ENCODE results near the gene CCDC158. TPM values are rescaled to one million over a fixed set of nuclear protein-coding genes. Genes with fewer than 3 reads are reported as not detected.

CCDC158 gene
- total and polyA plus RNA-seq, 2 of the 4 experiments (the other 2 are of a cell fraction), result not detected

- ChIA-PET POLR2A (ENCODE audit: unreplicated experiment) (no interaction called here), CTCF (no interaction called here)
- Histone ChIP-seq H3K14ac (replicated peaks; ENCODE audit: low read depth, low read length) (no peak overlapping the region), H3K79me1 (ENCODE audit: low read depth in 1 of 2, low read length in 2 of 2) (peaks cover 28 to 40% of the 10 kb centered on the region in 2 experiments; a peak in 3 of 4 replicates), H3K9me3 (ENCODE audit: control insufficient read depth, insufficient read depth, low read length) (no peaks in the 10 kb centered on the region), H3K9ac (ENCODE audit: low read depth, low read length) (no peak overlapping the region), H3K4ac (ENCODE audit: low read depth, low read length) (no peak overlapping the region), H4K91ac (ENCODE audit: insufficient read depth, low read depth, low read length) (no peak overlapping the region), H3K27ac (ENCODE audit: insufficient read depth, low read length) (no peak overlapping the region), H2AFZ (replicated peaks; ENCODE audit: low read length, poor library complexity) (no peak overlapping the region), H4K8ac (ENCODE audit: low read depth in 2 of 2, low read length in 2 of 2) (no peak overlapping the region), H3K27me3 (ENCODE audit: control insufficient read depth, insufficient read depth, low read length) (no peaks in the 10 kb centered on the region), H2BK120ac (ENCODE audit: low read depth, low read length) (no peak overlapping the region), H3K36me3 (ENCODE audit: control insufficient read depth, insufficient read depth, low read length) (peaks cover 8% of the 10 kb centered on the region), H2BK20ac (ENCODE audit: low read depth, low read length) (no peak overlapping the region), H3K4me2 (ENCODE audit: low read depth, low read length) (no peak overlapping the region; the same call in 1 of the 2 replicates), H3K9me1 (ENCODE audit: insufficient read depth, low read length) (peaks cover 20% of the 10 kb centered on the region), H2BK5ac (ENCODE audit: low read depth, low read length, poor library complexity, severe bottlenecking) (no peak overlapping the region), H2AK5ac (ENCODE audit: low read depth, low read length) (no peak overlapping the region), H2AK9ac (replicated peaks; ENCODE audit: low read depth, low read length, poor library complexity) (no peak overlapping the region), H3K56ac (ENCODE audit: extremely low read depth, insufficient read depth, low read length) (no peak overlapping the region), H4K5ac (ENCODE audit: low read depth, low read length) (no peak overlapping the region), H3K18ac (ENCODE audit: low read depth, low read length) (no peak overlapping the region), H2BK15ac (ENCODE audit: low read depth, low read length) (no peak overlapping the region), H3K4me1 (ENCODE audit: control insufficient read depth, insufficient read depth, low read length) (peaks cover 6% of the 10 kb centered on the region; the same call in 1 of the 2 replicates), H3K23ac (ENCODE audit: low read depth, low read length) (no peak overlapping the region), H3K4me3 (ENCODE audit: insufficient read depth, low read depth, low read length) (no peak overlapping the region), H4K20me1 (ENCODE audit: insufficient read depth, low read length) (no peaks in the 10 kb centered on the region; the same call in 1 of the 2 replicates)
- 64% methylated on average over 5 of the region's 6 CpGs; no CpG with 5 or more reads in 1 of the 2 experiments for WGBS, 2 experiments (ENCODE audit: extremely low coverage in 2 of 2, insufficient read length in 1 of 2)
- TF ChIP-seq SMC3 (IDR thresholded peaks at IDR 0.05; ENCODE audit: low read depth, low read length) (no peak), CHD1 (IDR thresholded peaks at IDR 0.05; ENCODE audit: low read depth, low read length) (no peak), MAZ (IDR thresholded peaks at IDR 0.05; ENCODE audit: borderline replicate concordance, low read depth, low read length) (no peak), POLR2A (IDR thresholded peaks at IDR 0.05; ENCODE audit: low read depth, low read length) (no peak), CTCF (conservative IDR thresholded peaks at IDR 0.05; ENCODE audit: low read depth, low read length) (no peak), RCOR1 (IDR thresholded peaks at IDR 0.05; ENCODE audit: insufficient replicate concordance, low read length) (no peak), RAD21 (IDR thresholded peaks at IDR 0.05; ENCODE audit: low read length) (no peak), MAFK (IDR thresholded peaks at IDR 0.05; ENCODE audit: low read depth, low read length) (no peak), NFE2L2 (IDR thresholded peaks at IDR 0.05; ENCODE audit: low read depth, low read length) (no peak), CEBPB (IDR thresholded peaks at IDR 0.05; ENCODE audit: low read depth, low read length) (no peak), MXI1 (IDR thresholded peaks at IDR 0.05; ENCODE audit: borderline replicate concordance, low read depth, low read length) (no peak), RFX5 (IDR thresholded peaks at IDR 0.05; ENCODE audit: low read depth, low read length) (no peak), USF2 (IDR thresholded peaks at IDR 0.05; ENCODE audit: low read depth, low read length) (no peak), ELK1 (IDR thresholded peaks at IDR 0.05; ENCODE audit: borderline replicate concordance, low read depth, low read length) (no peak), FOS (IDR thresholded peaks at IDR 0.05; ENCODE audit: low read depth, low read length) (no peak), BHLHE40 (IDR thresholded peaks at IDR 0.05; ENCODE audit: low read depth, low read length) (no peak)
- DNase-seq, result no peak
- no TSS peak for BruUV-seq (replicated peaks)
- dilution Hi-C loops (cut with HindIII; ENCODE audit: low sequenced_read_pairs, unreplicated experiment) (no loop called here), in situ Hi-C loops (cut with MboI; ENCODE audit: low sequenced_read_pairs) (no loop called here), intact Hi-C loops (cut with micrococcal nuclease) (no loop called here)
- ATAC-seq (ENCODE audit: low read depth), result no peak
Measured at GRCh38 chr4:76308548-76308947, 112.4 kb downstream of the CCDC158 start.
